Measurements from ENCODE around the gene RCL1. TPM values are rescaled to one million over a fixed set of nuclear protein-coding genes. Genes with fewer than 3 reads are reported as not detected.

The RCL1 gene
- polyA plus RNA-seq, 1 donor (not counting 4 experiments of a cell fraction or from before 2014, with no cell fraction given), result 16.6 TPM

DNA sequence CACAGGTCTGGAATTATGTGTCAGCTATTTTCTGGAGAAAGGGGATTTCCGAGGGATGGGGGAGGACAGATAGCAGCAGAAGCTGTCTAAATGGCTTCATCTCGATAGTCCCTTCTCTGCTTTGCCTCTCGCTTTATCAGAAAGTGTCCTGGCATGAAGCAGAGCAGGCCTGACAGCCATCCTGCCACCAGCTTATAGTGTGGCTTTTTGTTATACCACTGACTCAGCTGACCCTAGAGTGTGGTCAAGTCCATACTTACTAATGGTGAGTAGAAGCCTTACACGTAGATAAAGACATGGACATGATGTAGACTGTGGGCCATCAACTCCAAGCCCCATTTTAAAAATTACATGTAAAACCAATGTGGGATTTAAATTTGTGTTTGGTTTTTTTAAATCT, 50.0 kb downstream of the RCL1 start:
- H3K27me3 ChIP-seq (ENCODE audit: control insufficient read depth, extremely low read depth, insufficient read depth, low read length), result no peaks in the 10 kb centered on the region
- no peaks in the 10 kb centered on the region for H3K79me2 ChIP-seq (ENCODE audit: control insufficient read depth, insufficient read depth, low read length)
- H3K36me3 ChIP-seq (ENCODE audit: control insufficient read depth in 2 of 2, extremely low read depth in 1 of 2, insufficient read depth in 2 of 2, low read length in 2 of 2), result peaks cover 11 to 13% of the 10 kb centered on the region in 2 experiments
- no peak overlapping the region for H3K27ac ChIP-seq (ENCODE audit: control insufficient read depth, insufficient read depth, low read length)
- FAIRE-seq (peak; percentile 5), DNase-seq (ENCODE audit: low read depth, low spot score) (no peak)
- H3K4me2 ChIP-seq (ENCODE audit: control insufficient read depth, extremely low read depth, insufficient read depth, low read depth, low read length), result no peak overlapping the region
- no peak for TF ChIP-seq EZH2 (IDR thresholded peaks at IDR 0.05; ENCODE audit: low read length)
- TF ChIP-seq, protein P1, sequence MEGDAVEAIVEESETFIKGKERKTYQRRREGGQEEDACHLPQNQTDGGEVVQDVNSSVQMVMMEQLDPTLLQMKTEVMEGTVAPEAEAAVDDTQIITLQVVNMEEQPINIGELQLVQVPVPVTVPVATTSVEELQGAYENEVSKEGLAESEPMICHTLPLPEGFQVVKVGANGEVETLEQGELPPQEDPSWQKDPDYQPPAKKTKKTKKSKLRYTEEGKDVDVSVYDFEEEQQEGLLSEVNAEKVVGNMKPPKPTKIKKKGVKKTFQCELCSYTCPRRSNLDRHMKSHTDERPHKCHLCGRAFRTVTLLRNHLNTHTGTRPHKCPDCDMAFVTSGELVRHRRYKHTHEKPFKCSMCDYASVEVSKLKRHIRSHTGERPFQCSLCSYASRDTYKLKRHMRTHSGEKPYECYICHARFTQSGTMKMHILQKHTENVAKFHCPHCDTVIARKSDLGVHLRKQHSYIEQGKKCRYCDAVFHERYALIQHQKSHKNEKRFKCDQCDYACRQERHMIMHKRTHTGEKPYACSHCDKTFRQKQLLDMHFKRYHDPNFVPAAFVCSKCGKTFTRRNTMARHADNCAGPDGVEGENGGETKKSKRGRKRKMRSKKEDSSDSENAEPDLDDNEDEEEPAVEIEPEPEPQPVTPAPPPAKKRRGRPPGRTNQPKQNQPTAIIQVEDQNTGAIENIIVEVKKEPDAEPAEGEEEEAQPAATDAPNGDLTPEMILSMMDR (optimal IDR thresholded peaks at IDR 0.05 in 1 of 3, IDR thresholded peaks at IDR 0.05 in 1 of 3, conservative IDR thresholded peaks at IDR 0.05 in 1 of 3; ENCODE audit: extremely low read depth in 1 of 3, insufficient read depth in 2 of 3, low read length in 3 of 3), result no peak
- dilution Hi-C loops (cut with MboI; ENCODE audit: extremely low pct_ligation_motif_present, low sequenced_read_pairs), result no loop called here
- H3K9me1 ChIP-seq (ENCODE audit: control insufficient read depth, extremely low read depth, insufficient read depth, low read length), result no peaks in the 10 kb centered on the region
- H3K9me3 ChIP-seq (ENCODE audit: control insufficient read depth, low read depth, low read length), result no peaks in the 10 kb centered on the region
- H3K4me3 ChIP-seq (ENCODE audit: control insufficient read depth in 2 of 3, extremely low read depth in 1 of 3, insufficient read depth in 2 of 3, low read depth in 1 of 3, low read length in 3 of 3), result no peak overlapping the region
- H3K9ac ChIP-seq (ENCODE audit: control insufficient read depth, extremely low read depth, insufficient read depth, low read length), result no peak overlapping the region
- H3K4me1 ChIP-seq (ENCODE audit: control insufficient read depth, extremely low read depth, insufficient read depth, low read length), result no peaks in the 10 kb centered on the region
- no peaks in the 10 kb centered on the region for H4K20me1 ChIP-seq (ENCODE audit: control insufficient read depth, extremely low read depth, insufficient read depth, low read length)
- no peak overlapping the region for H2AFZ ChIP-seq (ENCODE audit: control insufficient read depth, low read length)

DNA sequence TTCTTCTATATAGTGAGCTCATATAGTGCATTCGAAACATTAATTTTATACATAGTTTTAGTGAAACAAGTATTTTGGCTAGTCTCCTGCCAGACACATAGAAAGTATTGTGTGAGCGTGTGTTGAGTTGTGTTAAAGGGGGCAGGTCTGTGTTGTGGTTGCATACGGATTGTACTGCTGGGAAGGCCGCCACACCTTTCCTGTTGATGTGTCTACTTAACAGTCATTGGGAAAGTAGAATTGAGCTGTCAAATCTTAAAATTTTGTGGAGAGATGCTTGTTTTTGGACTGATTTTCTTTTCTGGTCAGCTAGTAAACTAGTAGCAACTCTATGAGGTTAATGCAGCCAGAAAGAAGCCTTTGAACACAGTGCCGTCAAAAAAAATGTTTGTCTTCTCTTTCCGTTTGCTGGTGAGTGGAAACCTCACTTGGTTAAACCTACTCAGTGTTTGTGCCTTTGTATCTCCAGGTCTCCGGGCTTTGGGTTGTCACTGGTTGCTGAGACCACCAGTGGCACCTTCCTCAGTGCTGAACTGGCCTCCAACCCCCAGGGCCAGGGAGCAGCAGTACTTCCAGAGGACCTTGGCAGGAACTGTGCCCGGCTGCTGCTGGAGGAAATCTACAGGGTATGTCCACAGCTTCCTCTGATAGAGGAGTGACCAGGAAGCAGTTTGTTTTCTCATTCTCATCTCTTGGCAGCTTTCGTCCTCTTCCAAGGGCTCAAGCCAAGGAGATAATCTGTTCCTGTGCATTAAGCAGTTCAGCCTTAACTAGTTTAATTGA, 51.5 kb downstream of the RCL1 start:
- no peak overlapping the region for H3K27ac ChIP-seq (ENCODE audit: control insufficient read depth, insufficient read depth, low read length)
- H3K9me3 ChIP-seq (ENCODE audit: control insufficient read depth, low read depth, low read length), result no peaks in the 10 kb centered on the region
- no peak overlapping the region for H3K4me2 ChIP-seq (ENCODE audit: control insufficient read depth, extremely low read depth, insufficient read depth, low read depth, low read length)
- FAIRE-seq, result no peak
- dilution Hi-C loops (cut with MboI; ENCODE audit: extremely low pct_ligation_motif_present, low sequenced_read_pairs), result no loop called here
- no peaks in the 10 kb centered on the region for H3K79me2 ChIP-seq (ENCODE audit: control insufficient read depth, insufficient read depth, low read length)
- no peaks in the 10 kb centered on the region for H3K27me3 ChIP-seq (ENCODE audit: control insufficient read depth, extremely low read depth, insufficient read depth, low read length)
- no peaks in the 10 kb centered on the region for H3K4me1 ChIP-seq (ENCODE audit: control insufficient read depth, extremely low read depth, insufficient read depth, low read length)
- H3K36me3 ChIP-seq (ENCODE audit: control insufficient read depth in 2 of 2, extremely low read depth in 1 of 2, insufficient read depth in 2 of 2, low read length in 2 of 2), result peaks cover 11 to 13% of the 10 kb centered on the region in 2 experiments
- no peaks in the 10 kb centered on the region for H3K9me1 ChIP-seq (ENCODE audit: control insufficient read depth, extremely low read depth, insufficient read depth, low read length)
- H4K20me1 ChIP-seq (ENCODE audit: control insufficient read depth, extremely low read depth, insufficient read depth, low read length), result no peaks in the 10 kb centered on the region
- H2AFZ ChIP-seq (ENCODE audit: control insufficient read depth, low read length), result no peak overlapping the region
- TF ChIP-seq, protein P1 (optimal IDR thresholded peaks at IDR 0.05 in 1 of 3, IDR thresholded peaks at IDR 0.05 in 1 of 3, conservative IDR thresholded peaks at IDR 0.05 in 1 of 3; ENCODE audit: extremely low read depth in 1 of 3, insufficient read depth in 2 of 3, low read length in 3 of 3), result no peak
- no peak for TF ChIP-seq EZH2 (IDR thresholded peaks at IDR 0.05; ENCODE audit: low read length)
- no peak for DNase-seq (ENCODE audit: low read depth, low spot score)
- H3K4me3 ChIP-seq (ENCODE audit: control insufficient read depth in 2 of 3, extremely low read depth in 1 of 3, insufficient read depth in 2 of 3, low read depth in 1 of 3, low read length in 3 of 3), result no peak overlapping the region
- H3K9ac ChIP-seq (ENCODE audit: control insufficient read depth, extremely low read depth, insufficient read depth, low read length), result no peak overlapping the region
